ENCODE measurements around the gene GLCCI1.

- TF ChIP-seq POLR2A (IDR thresholded peaks at IDR 0.05; ENCODE audit: extremely low read depth, insufficient read length), result no peak
- TF ChIP-seq MYC (IDR thresholded peaks at IDR 0.05; ENCODE audit: low read depth, low read length), result no peak
These were observed 4.5 kb downstream of the GLCCI1 start for GRCh38 chr7:7972922-7973594.
